C1 segment of cervical spinal cord (tissue), 14 donors: Measurements from ENCODE around the gene UBE2K.
"Not testable (repeated sequence)": the region's sequence is repeated elsewhere in the genome, so short reads cannot be mapped to it uniquely, and the experiment has no call there.

Source experiments
- DNase-seq, 14 donors: peaks; one replicate each; lab custom pipeline; 2025; lab: John Stamatoyannopoulos, UW

UBE2K gene

DNA sequence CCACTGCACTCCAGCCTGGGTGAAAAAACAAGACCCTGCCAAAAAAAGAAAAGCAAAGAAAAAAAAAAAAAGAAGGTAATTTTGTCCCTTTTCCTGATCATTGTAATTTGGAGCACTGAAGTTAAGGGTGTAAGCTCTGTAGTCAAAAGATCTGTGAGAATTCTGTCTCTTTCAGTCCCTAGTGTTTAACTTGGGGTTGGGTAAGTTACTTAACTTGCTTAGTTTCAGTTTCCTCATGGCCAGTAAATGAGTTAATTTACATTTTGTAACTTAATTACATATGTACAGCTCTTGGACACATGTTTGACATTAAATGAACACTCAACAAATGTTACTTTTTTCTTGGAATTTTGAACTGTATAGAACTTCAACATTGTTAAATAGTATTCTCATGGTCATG is 10.9 kb upstream of the UBE2K start:
- no peak for DNase-seq

GRCh38 chr4:39689970-39690369 is 8.0 kb upstream of the UBE2K start:
- DNase-seq, result no peak

DNA sequence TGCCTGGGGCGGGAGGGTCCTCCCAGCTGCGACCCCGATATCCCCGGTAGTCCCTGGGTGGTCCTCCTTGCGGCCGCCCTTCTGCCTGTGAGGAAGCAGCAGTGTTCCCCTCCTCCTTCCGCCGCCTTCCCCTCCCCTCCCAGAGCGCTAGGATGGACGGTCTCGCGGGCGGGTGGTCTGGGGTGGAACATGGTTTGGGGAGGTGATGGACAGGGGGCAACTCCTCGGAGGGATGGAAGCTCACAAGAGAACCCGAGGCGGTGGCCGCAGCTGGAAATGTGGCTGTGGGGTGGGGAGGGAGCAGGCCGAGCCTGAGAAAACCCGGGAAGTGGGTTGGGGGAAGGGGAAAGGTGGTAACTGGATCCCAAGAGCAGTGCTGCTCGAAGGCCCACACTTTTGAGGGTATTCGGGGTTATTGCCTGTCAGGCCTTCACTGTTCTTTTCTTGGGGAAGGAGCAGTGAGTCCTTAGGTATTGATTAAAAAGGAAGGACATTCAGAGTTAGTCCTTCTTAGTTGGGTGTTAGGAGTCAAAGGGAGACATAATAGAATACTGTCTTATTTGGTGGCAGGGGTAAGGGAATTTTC is 581 bp downstream of the UBE2K start:
- peak; percentile 27 to 88 (median 70) for DNase-seq

DNA sequence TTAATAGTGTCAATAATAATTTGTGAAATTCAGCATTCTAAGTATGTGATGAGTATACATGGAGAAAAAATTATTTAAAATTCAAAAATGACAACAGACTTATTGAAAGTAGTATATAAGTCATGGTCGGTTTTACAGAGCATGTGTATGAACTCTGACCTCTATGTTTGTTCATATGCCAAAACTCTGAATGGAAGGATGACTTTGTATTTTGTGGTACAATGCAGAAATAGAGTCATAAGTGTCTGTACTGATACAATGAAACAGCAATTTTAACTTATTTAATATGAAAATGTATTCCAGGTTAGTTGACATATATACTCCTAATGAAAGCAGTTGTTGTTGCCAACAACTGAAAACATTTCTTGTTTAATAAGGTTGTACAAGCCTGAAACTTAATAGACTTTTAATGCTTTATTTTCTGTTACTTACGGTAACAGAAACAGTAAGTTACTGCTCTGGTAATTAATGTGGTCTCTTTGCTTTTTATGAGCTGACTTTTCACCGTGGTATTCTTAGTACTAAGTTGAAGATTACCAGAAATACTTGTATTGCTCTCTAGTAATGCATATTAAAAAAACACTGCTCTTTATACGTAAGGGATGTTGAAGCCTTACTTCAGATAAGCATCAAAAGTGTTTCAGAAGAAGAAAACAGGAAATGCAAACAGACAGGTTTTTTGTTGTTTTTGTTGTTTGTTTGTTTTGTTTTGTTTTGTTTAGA is 1.9 kb downstream of the UBE2K start:
- DNase-seq, result no peak

- no peak for DNase-seq
These were observed 2.6 kb downstream of the UBE2K start for GRCh38 chr4:39700554-39700953.

DNA sequence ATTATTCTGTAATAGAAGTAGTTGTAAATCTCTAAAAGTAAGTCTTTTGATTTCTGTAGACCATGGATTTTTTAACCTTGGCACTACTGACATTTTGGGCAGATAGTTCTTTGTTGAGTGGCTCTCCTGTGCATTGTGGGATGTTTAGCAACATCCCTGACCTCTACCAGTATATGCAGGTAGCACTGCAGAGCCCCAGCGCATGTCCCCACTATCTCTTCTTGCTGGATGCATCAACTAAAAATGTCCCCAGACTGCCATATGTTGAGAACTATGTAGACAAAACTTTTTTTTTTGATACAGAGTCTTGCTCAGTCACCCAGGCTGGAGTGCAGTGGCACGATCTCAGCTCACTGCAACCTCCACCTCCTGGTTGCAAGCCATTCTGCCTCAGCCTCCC is 4.8 kb downstream of the UBE2K start:
- no peak for DNase-seq

DNA sequence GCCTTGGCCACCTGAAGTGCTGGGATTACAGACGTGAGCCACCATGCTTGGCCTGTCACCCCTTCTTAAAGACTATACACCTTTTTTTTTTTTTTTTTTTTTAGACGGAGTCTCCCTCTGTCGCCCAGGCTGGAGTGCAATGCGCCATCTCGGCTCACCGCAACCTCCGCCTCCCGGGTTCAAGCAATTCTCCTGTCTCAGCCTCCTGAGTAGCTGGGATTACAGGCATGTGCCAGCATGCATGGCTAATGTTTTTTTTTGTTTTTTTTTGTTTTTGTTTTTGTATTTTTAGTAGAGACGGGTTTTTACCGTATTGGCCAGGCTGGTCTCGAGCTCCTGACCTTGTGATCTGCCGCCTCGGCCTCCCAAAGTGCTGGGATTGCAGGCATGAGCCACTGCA is 6.9 kb downstream of the UBE2K start:
- DNase-seq, result not testable (repeated sequence)

- peak in 1 of 14 donors; percentile 45 for DNase-seq
These were observed 8.4 kb downstream of the UBE2K start for GRCh38 chr4:39706334-39706733.

DNA sequence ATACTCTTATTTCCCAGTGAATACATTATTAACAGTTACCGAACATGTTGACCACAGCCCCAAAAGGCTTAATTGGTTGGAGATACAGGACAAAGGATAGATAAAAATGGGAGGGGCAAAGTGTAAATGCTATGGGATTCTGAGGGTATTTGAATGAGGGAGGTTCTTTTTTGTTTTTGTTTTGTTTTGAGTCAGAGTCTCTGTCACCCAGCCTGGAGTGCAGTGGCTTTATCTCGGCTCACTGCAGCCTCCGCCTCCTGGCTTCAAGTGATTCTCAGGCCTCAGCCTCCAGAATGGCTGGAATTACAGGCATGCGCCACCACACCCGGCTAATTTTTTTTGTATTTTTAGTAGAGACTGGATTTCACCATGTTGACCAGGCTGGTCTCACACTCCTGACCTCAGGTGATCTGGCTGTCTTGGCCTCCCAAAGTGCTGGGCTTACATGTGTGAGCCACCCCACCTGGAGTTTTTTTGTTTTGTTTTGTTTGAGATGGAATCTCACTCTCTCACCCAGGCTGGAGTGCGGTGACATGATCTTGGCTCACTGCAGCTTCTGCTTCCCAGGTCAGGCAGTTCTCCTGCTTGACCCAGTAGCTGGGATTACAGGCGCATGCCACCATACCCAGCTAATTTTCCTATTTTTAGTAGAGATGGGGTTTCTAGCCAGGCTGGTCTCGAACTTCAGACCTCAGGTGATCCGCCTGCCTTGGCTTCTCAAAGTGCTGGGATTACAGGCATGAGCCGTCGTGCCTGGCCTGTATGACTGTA is 9.0 kb downstream of the UBE2K start:
- DNase-seq, result no peak

GRCh38 chr4:39710098-39710896 is 12.4 kb downstream of the UBE2K start:
- no peak for DNase-seq

DNA sequence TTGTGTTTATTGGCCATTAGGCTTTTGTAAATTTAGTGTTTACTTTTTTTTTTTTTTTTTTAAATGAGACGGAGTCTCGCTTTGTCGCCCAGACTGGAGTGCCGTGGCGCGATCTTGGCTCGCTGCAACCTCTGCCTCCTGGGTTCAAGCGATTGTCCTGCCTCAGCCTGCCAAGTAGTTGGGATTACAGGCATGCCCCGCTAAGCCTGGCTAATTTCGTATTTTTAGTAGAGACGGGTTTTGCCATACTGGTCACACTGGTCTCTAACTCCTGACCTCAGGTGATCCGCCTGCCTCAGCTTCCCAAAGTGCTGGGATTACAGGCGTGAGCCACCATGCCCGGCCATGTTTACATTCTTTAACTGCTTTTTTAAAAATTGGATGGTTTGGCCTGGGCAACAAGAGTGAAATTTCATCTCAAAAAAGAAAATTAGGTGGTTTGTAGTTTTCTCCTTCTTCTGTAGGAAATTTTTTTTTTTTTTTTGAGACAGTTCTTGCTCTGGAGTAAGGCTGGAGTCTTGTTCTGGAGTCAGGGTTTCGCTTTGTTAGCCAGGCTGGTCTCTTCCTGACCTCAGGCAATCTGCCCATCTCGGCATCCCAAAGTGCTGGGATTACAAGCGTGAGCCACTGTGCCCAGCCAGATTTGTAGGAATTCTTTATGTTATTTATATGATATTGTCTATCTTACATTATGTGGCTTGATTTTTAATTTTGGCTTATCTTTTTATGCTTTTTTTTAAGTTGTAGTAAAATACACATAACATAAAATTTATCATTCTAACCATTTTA is 15.1 kb downstream of the UBE2K start:
- DNase-seq, result no peak

DNA sequence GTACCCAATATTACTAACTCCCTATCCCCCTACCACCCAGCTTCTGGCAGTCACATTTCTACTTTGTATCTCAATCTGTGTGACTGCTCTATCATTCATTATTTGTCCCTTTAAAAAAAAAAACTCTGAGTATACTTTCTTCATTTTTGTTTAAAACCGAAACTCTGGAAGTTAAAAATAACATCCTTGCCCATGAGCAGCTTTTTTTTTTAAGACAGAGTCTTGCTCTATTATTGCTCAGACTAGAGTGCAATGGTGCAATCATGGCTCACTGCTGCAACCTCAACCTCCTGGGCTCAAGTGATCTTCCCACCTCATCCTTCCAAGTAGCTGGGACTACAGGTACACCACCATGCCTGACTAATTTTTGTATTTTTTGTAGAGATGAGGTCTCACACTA is 15.8 kb downstream of the UBE2K start:
- no peak for DNase-seq

DNA sequence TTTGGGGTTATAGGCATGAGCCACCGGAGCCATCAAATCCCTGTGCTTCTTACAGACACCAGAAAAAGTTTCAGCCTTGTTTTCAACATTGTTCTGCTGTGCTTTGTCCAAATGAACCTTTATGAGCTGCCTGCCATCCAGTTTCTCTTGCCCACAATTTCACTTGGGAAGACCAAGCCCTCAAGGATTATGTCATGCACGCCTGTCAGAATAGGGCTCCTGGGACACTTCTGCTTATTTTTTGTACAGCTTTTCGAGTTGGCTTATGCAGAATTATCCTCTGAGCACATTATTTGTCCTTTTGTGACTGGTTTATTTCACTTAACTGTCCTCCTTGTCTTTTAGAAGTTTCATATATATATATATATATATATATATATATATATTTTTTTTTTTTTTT is 16.2 kb downstream of the UBE2K start:
- no peak for DNase-seq

GRCh38 chr4:39715788-39716187 is 17.9 kb downstream of the UBE2K start:
- no peak for DNase-seq

DNA sequence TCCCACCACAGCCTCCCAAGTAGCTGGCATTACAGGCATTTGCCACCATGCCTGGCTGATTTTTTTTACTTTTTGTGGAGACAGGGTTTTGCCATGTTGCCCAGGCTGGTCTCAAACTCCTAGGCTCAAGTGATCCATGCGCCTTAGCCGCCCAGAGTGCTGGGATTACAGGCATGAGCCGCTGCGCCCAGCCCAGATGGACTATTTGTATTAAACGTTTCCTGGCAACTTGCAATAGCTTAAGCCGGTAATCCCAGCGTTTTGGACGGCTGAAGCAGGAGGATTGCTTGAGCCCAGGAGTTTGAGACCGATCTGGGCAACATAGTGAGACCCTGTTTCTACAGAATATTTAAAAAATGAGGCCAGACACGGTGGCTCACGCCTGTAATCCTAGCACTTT is 18.4 kb downstream of the UBE2K start:
- DNase-seq, result no peak

DNA sequence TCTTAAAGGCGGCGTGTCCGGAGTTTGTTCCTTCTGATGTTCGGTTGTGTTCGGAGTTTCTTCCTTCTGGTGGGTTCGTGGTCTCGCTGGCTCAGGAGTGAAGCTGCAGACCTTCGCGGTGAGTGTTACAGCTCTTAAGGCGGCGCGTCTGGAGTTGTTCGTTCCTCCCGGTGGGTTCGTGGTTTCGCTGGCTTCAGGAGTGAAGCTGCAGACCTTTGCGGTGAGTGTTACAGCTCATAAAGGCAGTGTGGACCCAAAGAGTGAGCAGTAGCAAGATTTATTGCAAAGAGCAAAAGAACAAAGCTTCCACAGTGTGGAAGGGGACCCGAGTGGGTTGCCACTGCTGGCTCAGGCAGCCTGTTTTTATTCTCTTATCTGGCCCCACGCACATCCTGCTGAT is 19.8 kb downstream of the UBE2K start:
- DNase-seq, result not testable (repeated sequence)

GRCh38 chr4:39718366-39719323 is 20.7 kb downstream of the UBE2K start:
- no peak for DNase-seq

GRCh38 chr4:39719804-39720580 is 22.1 kb downstream of the UBE2K start:
- no peak for DNase-seq

DNA sequence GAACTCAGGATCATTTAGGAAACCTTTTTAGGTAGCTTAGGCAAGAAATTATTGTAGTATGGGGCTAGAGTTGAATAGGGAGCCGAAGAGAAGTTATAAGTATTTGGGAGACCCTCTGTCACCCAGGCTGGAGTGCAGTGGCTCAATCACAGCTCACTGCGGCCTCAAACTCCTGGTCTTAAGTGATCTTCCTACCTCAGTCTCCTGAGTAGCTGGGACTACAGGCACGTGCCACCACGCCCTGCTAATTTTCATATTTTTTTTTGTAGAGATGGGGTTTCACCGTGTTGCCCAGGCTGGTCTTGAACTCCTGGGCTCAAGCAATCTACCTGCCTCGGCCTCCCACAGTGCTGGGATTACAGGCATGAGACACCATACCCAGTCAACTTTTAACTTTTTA is 23.3 kb downstream of the UBE2K start:
- DNase-seq, result not testable (repeated sequence)
